ENCODE results near the gene ADSL.

The ADSL gene

GRCh38 chr22:40328546-40329456, 17.5 kb upstream of the ADSL start:
- peak; percentile 22 for DNase-seq

- DNase-seq = no peak
Measured at GRCh38 chr22:40329466-40329865, 16.8 kb upstream of the ADSL start.

DNA sequence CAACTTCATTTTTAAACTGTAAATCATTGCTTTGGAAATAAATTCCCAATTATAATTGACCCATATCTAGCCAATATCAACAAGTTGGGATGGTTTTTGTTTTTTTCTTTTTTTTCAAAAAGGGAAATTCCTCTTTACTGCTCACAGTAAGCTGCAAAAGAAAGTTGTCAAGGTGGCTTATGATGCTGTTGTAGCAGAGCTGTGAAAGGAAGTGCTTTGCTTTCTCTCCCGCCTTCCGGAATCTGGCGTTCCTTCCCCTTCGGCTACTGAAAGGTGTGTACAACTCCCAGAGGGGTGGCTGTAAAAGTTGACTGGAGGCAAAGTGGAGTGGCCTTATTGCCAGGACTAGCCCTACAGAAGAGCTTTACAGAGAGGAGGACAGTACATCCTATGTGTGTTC, 16.2 kb upstream of the ADSL start:
- DNase-seq = no peak

DNA sequence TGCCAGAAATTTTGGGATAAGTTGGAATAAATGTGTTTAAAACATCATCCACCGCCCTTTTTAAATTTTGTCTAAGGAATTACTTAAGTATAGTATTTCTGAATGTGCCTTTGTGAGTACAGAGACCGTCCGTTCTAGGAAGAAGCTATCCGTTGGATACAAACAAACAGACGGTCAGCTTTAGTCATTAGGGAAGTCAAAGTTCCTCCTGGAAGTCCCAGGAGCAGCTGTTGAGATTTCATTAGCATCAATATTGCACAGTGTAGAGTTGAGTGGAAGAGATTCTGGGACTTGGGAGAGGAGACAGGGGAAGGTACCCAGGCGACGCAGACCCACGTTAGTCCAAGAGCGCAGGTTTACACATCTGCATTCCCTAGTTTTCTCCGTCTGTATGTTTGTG, 15.7 kb upstream of the ADSL start:
- DNase-seq = peak; percentile 34

DNA sequence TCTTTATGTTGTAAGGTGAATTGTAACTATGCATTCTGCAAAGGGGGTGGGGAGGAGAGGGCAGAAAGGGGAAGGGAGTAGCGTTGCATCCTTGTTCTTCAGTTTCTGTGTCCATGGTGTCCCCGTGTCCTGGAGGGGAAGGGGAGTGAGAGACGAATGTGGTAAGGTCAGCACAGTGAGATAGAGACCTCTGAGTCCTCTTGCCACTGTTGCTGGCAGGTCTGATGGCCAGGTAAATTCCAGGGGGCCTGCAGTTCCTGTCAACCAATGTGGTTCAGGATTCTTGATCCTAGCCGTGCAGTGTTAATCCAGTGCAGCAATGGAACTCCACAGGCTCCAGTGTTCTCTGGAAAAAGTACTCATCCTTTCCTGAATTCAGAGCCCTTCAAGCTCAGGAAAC, 14.6 kb upstream of the ADSL start:
- DNase-seq = no peak

DNA sequence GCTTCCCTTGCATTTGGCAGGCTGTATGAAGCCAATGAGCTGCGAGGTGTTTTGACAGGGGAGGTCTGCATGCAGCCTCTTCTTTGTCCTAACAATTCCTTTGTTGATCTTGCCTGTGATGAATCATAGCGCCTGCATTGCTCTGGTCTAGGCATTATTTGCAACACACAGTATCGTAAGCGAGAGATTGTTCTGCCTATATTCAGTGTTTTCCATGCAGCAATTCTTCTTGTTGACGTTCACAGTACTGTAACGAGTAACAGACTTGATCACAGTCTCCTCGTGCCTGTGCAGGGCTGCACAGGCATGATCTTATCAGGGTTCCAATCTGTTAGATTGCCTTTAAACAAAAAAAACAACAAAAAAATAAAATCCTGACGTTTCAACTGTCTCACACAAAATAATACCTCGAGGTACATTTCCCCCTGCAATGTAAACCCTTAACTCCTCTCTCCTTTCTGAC, 13.9 kb upstream of the ADSL start:
- DNase-seq = no peak

DNA sequence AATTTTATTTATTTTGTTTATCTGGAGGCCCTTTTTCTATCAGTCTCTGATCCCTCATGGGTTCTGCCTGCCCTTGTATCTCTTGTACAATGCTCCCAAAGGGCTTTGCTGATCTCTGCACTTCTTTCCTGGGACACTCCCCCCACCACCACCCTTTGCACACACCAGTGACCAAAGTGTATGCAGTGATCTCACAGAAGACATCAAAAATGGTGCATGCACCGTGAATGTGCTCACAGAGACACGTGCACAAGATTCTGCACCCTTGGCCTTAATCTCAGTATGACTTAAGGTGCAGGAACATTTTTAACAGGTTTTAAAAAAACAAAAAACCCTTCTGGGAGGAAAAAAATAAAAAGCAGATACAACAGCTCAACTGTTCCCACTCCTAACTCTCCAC, 12.2 kb upstream of the ADSL start:
- no peak for DNase-seq

DNA sequence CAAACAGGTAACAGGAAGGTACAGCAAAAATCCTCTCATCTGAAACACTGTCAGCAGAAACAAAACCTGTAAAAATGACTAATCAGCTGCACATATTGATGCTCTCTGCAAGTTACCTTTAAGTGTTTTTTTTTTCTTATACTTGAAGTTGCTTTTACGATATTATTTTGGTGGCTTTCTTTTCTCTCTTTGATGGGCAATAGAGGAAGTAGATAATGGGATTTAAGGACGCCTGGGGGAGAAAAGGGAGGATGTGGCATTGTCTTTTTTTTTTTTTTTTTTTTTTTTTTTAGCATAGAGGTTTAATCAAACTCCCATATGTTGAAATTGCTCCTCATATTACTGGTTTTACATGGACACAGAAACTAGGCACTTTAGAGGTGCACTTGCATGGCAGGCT, 11.4 kb upstream of the ADSL start:
- DNase-seq = no peak

DNA sequence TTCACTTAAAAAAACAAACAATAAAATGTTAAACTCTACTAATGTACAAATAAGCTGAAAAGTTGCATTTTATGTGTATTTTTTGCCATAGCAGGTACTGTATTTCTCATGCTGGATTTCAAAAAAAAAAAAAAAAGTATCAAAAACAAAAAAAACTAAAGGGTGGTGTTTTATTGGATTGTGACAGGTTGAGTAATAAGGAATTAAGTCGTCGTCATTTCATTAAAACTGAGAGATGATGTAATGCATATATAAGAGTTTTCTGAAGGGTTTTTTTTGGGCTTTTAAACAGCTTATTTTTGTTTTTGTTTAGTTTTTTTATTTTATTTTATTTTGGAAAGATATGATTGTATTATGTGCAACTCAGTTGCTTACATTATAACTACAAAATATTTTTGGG, 10.9 kb upstream of the ADSL start:
- no peak for DNase-seq

GRCh38 chr22:40340044-40340443, 6.3 kb upstream of the ADSL start:
- DNase-seq = no peak

- DNase-seq = no peak
Measured at GRCh38 chr22:40341604-40342003, 4.7 kb upstream of the ADSL start.

- no peak for DNase-seq
Measured at GRCh38 chr22:40342521-40342920, 3.8 kb upstream of the ADSL start.

DNA sequence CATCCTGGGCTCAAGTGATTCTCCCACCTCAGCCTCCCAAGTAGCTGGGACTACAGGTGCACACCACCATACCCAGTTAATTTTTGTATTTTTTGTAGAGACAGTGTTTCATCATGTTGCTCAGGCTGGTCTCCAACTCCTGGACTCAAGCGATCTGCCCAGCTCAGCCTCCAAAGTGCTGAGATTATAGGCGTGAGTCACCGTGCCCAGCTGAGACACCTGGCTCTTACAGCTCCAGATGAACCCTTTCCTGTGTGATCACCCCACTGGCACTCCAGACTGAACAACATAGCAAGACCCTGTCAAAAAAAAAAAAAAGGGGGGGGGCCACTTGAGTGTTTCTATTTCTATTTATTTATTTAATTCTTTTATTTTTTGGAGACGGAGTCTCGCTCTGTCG, 1.0 kb upstream of the ADSL start:
- no peak for DNase-seq

DNA sequence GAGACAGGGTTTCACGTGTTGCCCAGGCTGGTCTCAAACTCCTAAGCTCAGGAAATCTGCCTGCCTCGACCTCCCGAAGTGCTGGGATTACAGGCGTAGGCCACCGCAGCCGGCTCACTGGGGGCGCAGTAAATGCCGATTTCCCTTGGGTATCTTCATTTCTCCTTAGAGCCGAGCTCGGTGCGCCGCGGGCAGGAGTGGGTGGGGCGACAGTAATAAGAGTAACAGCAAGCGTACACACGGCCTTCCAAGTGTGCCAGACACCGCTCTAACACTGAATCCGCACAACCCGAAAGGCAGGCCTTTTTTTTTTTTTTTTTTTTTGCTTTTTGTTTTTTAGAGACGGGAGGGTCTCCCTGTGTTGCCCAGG, 500 bp upstream of the ADSL start:
- DNase-seq = peak; percentile 40

DNA sequence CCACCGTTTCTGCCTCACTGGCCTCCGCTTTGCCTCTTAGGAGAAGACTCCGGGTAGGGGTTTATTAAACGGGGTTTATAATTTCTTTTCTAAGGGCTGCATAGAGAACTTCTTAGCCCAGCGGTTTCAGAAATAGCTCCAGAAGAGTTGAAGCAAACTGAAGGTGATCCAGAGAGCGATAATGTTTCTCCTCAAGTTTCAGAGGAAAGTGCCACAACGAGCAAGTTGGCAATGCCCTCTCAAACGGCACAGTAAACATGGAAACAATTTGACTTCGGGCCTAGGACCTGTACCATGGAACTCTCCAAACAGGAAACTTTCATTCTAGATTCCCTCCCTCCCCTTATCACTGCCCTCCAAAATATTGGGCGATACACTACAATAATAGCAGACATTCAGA, 1.0 kb downstream of the ADSL start:
- DNase-seq = no peak

DNA sequence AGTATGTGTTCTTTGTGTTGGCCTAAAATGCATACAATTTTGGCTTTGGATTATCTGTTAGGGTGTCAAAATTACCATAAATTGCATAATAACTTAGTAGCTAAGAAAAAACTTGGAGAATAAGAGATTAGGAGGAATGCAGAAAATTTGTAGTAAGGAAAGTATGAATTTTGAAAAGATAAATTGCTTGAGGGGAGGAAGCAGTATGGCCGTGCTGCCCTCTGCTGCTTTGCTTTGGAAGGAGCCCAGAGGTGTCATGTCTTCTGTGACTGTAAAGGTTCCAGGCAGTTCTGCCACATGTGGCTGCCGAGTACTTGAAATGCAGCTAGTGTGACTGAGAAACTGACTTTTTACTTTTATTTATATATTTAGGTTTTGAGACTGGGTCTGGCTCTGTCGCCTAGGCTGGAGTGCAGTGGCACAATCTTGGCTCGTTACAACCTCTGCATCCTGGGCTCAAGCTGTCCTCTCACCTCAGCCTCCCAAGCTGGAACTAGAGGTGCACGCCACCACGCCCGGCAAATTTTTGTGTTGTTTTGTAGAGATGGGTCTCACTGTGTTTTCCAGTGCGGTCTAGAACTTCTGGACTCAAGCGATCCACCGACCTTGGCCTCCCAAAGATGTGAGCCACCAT, 1.8 kb downstream of the ADSL start:
- peak; percentile 67 for DNase-seq

GRCh38 chr22:40352763-40353162, 6.5 kb downstream of the ADSL start:
- no peak for DNase-seq

- no peak for DNase-seq
Measured at GRCh38 chr22:40361100-40361499, 14.8 kb downstream of the ADSL start.

DNA sequence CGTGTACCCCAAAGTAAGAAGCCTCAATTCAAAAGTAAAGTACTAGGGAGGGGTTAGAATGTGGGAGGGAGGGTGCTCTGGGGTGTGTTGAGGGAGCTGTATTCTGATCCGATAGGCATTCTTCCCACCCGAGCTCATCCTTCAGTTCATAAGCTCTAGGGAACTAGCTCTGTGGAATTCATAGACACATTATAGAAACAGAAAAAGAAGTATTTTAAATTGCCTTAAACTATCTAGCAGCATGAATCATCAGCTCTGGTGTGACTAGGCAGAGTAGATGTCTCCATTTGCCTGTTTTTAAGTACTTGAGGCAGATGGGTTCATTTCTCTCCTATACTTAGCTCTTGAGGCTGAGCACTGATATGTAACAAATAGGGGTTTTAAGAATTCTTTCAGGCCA, 16.8 kb downstream of the ADSL start:
- DNase-seq = no peak

- no peak for DNase-seq
Measured at GRCh38 chr22:40364431-40364830, 18.1 kb downstream of the ADSL start.

DNA sequence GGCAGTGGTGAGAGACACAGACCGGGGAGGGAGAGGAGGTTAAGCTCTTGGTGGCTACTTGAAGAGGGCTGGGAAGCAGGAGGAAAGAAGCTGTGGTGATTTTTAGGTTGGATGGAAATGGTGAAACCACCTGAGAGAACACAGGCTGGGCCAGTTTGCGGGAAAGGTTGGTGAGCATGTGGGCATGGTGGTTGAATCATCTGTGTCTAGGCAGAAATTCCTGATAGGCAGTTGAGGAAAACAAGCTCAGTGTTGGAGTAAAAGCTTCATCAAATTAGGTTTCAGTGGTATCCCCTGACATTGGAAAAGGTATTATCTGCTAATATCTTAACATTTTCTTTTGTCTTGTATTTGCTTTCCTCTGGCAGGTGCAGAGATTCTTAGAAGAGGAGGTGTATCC, 19.8 kb downstream of the ADSL start:
- DNase-seq = no peak

- DNase-seq = no peak
Measured at GRCh38 chr22:40367342-40367741, 21.0 kb downstream of the ADSL start.

GRCh38 chr22:40368016-40368415, 21.7 kb downstream of the ADSL start:
- no peak for DNase-seq

GRCh38 chr22:40368836-40369235, 22.5 kb downstream of the ADSL start:
- peak; percentile 39 for DNase-seq

- DNase-seq = no peak
Measured at GRCh38 chr22:40374567-40374966, 28.3 kb downstream of the ADSL start.

Measured in suppressor macrophage treated with lipopolysaccharide for 4 hours (primary cell).